ENCODE results near the gene EDRF1.
"Not testable (repeated sequence)": the region's sequence is repeated elsewhere in the genome, so short reads cannot be mapped to it uniquely, and the experiment has no call there.

DNA sequence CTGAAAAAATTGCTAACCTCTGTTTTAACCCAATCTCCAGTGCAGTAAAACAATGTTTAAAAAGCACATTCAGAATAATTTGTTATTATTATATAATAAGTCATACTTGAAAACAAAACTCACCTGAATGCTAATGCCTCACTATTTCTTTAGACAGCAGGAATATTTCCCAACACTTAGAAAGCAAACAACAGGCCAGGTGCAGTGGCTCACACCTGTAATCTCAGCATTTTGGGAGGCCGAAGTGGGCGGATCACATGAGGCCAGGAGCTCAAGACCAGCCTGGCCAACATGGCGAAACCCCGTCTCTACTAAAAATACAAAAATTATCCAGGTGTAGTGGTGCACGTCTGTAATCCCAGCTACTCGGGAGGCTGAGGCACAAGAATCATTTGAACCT, 22.6 kb upstream of the EDRF1 start:
- TF ChIP-seq, protein P1, sequence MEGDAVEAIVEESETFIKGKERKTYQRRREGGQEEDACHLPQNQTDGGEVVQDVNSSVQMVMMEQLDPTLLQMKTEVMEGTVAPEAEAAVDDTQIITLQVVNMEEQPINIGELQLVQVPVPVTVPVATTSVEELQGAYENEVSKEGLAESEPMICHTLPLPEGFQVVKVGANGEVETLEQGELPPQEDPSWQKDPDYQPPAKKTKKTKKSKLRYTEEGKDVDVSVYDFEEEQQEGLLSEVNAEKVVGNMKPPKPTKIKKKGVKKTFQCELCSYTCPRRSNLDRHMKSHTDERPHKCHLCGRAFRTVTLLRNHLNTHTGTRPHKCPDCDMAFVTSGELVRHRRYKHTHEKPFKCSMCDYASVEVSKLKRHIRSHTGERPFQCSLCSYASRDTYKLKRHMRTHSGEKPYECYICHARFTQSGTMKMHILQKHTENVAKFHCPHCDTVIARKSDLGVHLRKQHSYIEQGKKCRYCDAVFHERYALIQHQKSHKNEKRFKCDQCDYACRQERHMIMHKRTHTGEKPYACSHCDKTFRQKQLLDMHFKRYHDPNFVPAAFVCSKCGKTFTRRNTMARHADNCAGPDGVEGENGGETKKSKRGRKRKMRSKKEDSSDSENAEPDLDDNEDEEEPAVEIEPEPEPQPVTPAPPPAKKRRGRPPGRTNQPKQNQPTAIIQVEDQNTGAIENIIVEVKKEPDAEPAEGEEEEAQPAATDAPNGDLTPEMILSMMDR (IDR thresholded peaks at IDR 0.05): not testable (repeated sequence)
- not testable (repeated sequence) for TF ChIP-seq POLR2A (IDR thresholded peaks at IDR 0.05; ENCODE audit: low read length); MAZ (IDR thresholded peaks at IDR 0.05; ENCODE audit: borderline replicate concordance, low read depth, low read length); FOXS1 (CRISPR knock-in tag; IDR thresholded peaks at IDR 0.05); ESRRA (IDR thresholded peaks at IDR 0.05; ENCODE audit: borderline replicate concordance, low read length); EP300 (IDR thresholded peaks at IDR 0.05); RFX5 (IDR thresholded peaks at IDR 0.05); CEBPB (IDR thresholded peaks at IDR 0.05)
- TF ChIP-seq, protein P2, sequence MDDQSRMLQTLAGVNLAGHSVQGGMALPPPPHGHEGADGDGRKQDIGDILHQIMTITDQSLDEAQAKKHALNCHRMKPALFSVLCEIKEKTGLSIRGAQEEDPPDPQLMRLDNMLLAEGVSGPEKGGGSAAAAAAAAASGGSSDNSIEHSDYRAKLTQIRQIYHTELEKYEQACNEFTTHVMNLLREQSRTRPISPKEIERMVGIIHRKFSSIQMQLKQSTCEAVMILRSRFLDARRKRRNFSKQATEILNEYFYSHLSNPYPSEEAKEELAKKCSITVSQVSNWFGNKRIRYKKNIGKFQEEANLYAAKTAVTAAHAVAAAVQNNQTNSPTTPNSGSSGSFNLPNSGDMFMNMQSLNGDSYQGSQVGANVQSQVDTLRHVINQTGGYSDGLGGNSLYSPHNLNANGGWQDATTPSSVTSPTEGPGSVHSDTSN (IDR thresholded peaks at IDR 0.05): not testable (repeated sequence)
- TF ChIP-seq, protein P3, sequence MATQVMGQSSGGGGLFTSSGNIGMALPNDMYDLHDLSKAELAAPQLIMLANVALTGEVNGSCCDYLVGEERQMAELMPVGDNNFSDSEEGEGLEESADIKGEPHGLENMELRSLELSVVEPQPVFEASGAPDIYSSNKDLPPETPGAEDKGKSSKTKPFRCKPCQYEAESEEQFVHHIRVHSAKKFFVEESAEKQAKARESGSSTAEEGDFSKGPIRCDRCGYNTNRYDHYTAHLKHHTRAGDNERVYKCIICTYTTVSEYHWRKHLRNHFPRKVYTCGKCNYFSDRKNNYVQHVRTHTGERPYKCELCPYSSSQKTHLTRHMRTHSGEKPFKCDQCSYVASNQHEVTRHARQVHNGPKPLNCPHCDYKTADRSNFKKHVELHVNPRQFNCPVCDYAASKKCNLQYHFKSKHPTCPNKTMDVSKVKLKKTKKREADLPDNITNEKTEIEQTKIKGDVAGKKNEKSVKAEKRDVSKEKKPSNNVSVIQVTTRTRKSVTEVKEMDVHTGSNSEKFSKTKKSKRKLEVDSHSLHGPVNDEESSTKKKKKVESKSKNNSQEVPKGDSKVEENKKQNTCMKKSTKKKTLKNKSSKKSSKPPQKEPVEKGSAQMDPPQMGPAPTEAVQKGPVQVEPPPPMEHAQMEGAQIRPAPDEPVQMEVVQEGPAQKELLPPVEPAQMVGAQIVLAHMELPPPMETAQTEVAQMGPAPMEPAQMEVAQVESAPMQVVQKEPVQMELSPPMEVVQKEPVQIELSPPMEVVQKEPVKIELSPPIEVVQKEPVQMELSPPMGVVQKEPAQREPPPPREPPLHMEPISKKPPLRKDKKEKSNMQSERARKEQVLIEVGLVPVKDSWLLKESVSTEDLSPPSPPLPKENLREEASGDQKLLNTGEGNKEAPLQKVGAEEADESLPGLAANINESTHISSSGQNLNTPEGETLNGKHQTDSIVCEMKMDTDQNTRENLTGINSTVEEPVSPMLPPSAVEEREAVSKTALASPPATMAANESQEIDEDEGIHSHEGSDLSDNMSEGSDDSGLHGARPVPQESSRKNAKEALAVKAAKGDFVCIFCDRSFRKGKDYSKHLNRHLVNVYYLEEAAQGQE (IDR thresholded peaks at IDR 0.05): not testable (repeated sequence)

Data from A549 (cell line).